GM23248 (cell line): ENCODE data around the gene NAV3. TPM values are rescaled to one million over a fixed set of nuclear protein-coding genes. Genes with fewer than 3 reads are reported as not detected.
"Not testable (repeated sequence)": the region's sequence is repeated elsewhere in the genome, so short reads cannot be mapped to it uniquely, and the experiment has no call there.

Experiments used
- DNase-seq: peaks from one replicate; pipeline ENCODE4 v3.0.0-alpha.2; 2015
- H2AFZ ChIP-seq: fragments of 200-600 bp; sonication (generic); 2 replicates; pipeline ENCODE4 v1.6.1; 2016; ENCODE audit warnings: antibody characterized with exemption
- H3F3A ChIP-seq: fragments of 200-600 bp; sonication (generic); 2 replicates; pipeline ENCODE4 v1.6.1; 2016; ENCODE audit warnings: mild to moderate bottlenecking, antibody characterized with exemption, mixed run types; ENCODE audit not compliant: insufficient read depth
- H3K27ac ChIP-seq: fragments of 200-600 bp; sonication (generic); 2 replicates; pipeline ENCODE4 v1.5.1; 2016; ENCODE audit warnings: mild to moderate bottlenecking
- H3K27me3 ChIP-seq: fragments of 200-600 bp; sonication (generic); replicated peaks from 2 replicates; pipeline ENCODE4 v1.6.1; 2016; ENCODE audit warnings: mild to moderate bottlenecking; ENCODE audit not compliant: insufficient read depth
- H3K36me3 ChIP-seq: fragments of 200-600 bp; sonication (generic); 2 replicates; pipeline ENCODE4 v1.6.1; 2016; ENCODE audit warnings: low read depth, mild to moderate bottlenecking
- H3K4me1 ChIP-seq: fragments of 200-600 bp; sonication (generic); 2 replicates; pipeline ENCODE4 v1.6.1; 2016; ENCODE audit warnings: mild to moderate bottlenecking; ENCODE audit not compliant: insufficient read depth
- H3K4me2 ChIP-seq: fragments of 200-600 bp; sonication (generic); one replicate; pipeline ENCODE4 v1.6.1; 2016; ENCODE audit warnings: mild to moderate bottlenecking; ENCODE audit not compliant: unreplicated experiment
- H3K4me3 ChIP-seq: fragments of 200-600 bp; sonication (generic); 2 replicates; pipeline ENCODE4 v1.5.1; 2016; ENCODE audit warnings: mild to moderate bottlenecking
- H3K79me2 ChIP-seq: fragments of 200-600 bp; sonication (generic); 2 replicates; pipeline ENCODE4 v1.6.1; 2016; ENCODE audit warnings: mild to moderate bottlenecking; ENCODE audit not compliant: insufficient read depth
- H3K9ac ChIP-seq: fragments of 200-600 bp; sonication (generic); 2 replicates; pipeline ENCODE4 v1.6.1; 2016; ENCODE audit warnings: mild to moderate bottlenecking
- H3K9me2 ChIP-seq: fragments of 200-600 bp; sonication (generic); 2 replicates; pipeline ENCODE4 v1.6.1; 2016; ENCODE audit warnings: mixed run types, mild to moderate bottlenecking, moderate library complexity; ENCODE audit not compliant: insufficient read depth
- H3K9me3 ChIP-seq: fragments of 200-600 bp; sonication (generic); one replicate; pipeline ENCODE4 v1.6.1; 2017; ENCODE audit warnings: low read depth
- H4K20me1 ChIP-seq: fragments of 200-600 bp; sonication (generic); 2 replicates; pipeline ENCODE4 v1.6.0; 2016; ENCODE audit not compliant: insufficient read depth
- EZH2 ChIP-seq: fragments of 200-600 bp; sonication (generic); IDR thresholded peaks from 2 replicates; pipeline ENCODE4 v1.6.1; 2018; ENCODE audit warnings: antibody characterized with exemption, mild to moderate bottlenecking; ENCODE audit not compliant: insufficient read depth, poor library complexity, severe bottlenecking
- EZH2phosphoT487 ChIP-seq: fragments of 200-600 bp; sonication (generic); IDR thresholded peaks from 2 replicates; pipeline ENCODE4 v1.6.1; 2018; ENCODE audit warnings: antibody characterized with exemption, moderate library complexity, mild to moderate bottlenecking, low read depth; ENCODE audit not compliant: insufficient read depth
- WGBS, 2 experiments: methylation state at CpG; one replicate each; pipeline ENCODE4 v1.1.6; 2015 to 2017; ENCODE audit warnings: low lambda C conversion rate in 2 of 2, low coverage in 1 of 2; ENCODE audit errors: missing lambda C conversion rate in 2 of 2; 5-methylcytosine and 5-hydroxymethylcytosine counted together
- in situ Hi-C: fragments of 300-500 bp; cut with MboI; formaldehyde crosslinking; loops from 2 replicates; pipeline ENCODE4 v1.15.0; 2020
- polyA plus RNA-seq: library from polyadenylated mRNA; unstranded; fragments of >200 nt; fragmentation: Nextera tagmentation; extraction: Ambion mirVana; gene quantifications from 2 replicates; pipeline ENCODE4 v1.2.1, GENCODE V29; 2016
- total RNA-seq: library from RNA; depleted of rRNA; stranded (reverse); fragments of >200 nt; shearing (Covaris generic); gene quantifications from 2 replicates; pipeline ENCODE4 v1.2.3, GENCODE V29; 2014

Gene NAV3
- total and polyA plus RNA-seq, 2 experiments from 2014 or later: 24.2 to 69.9 TPM

GRCh38 chr12:78248321-78248720 lies 417.6 kb downstream of the NAV3 start:
- DNase-seq: peak; percentile 32
- H4K20me1 ChIP-seq: no peaks in the 10 kb centered on the region
- H2AFZ ChIP-seq: no peak overlapping the region
- H3K4me1 ChIP-seq: no peaks in the 10 kb centered on the region
- 17 to 18% methylated on average over 1 of the region's 1 CpG for WGBS, 2 experiments
- H3K36me3 ChIP-seq: no peaks in the 10 kb centered on the region
- in situ Hi-C loops: no loop called here
- no peaks in the 10 kb centered on the region for H3K27me3 ChIP-seq
- no peaks in the 10 kb centered on the region for H3F3A ChIP-seq
- H3K9me2 ChIP-seq: no peaks in the 10 kb centered on the region
- no peak overlapping the region for H3K9ac ChIP-seq
- H3K79me2 ChIP-seq: no peaks in the 10 kb centered on the region
- H3K27ac ChIP-seq: no peak overlapping the region
- TF ChIP-seq EZH2: no peak
- TF ChIP-seq EZH2phosphoT487: no peak
- H3K4me3 ChIP-seq: no peak overlapping the region
- no peaks in the 10 kb centered on the region for H3K9me3 ChIP-seq
- no peak overlapping the region for H3K4me2 ChIP-seq

DNA sequence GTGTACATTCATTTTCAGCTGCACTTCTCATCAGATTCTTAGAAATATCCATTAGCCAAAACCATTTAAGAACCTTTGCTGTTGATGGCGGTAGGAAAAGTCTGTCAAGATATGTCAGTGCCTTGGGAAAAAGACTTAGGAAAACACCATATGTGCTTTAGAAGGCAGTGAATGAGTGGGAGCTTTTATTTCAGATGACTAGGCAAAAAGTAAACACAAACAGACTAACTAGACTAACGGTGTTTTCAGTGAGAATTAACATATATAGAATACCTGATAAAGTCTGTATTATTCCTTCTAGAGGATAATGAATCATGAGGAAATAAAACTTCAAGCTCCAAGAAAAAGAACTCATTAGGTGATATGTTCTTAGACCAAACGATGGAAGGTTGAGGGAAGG lies 418.9 kb downstream of the NAV3 start:
- Histone ChIP-seq H3K9me3 (no peaks in the 10 kb centered on the region), H3K4me2 (no peak overlapping the region), H3K79me2 (no peaks in the 10 kb centered on the region), H3K4me1 (no peaks in the 10 kb centered on the region), H3K9me2 (no peaks in the 10 kb centered on the region), H3K9ac (no peak overlapping the region), H4K20me1 (no peaks in the 10 kb centered on the region), H3F3A (no peaks in the 10 kb centered on the region), H3K27ac (no peak overlapping the region), H3K36me3 (no peaks in the 10 kb centered on the region), H2AFZ (no peak overlapping the region), H3K27me3 (no peaks in the 10 kb centered on the region), H3K4me3 (no peak overlapping the region)
- TF ChIP-seq EZH2: no peak
- TF ChIP-seq EZH2phosphoT487: no peak
- 86 to 88% methylated on average over 3 of the region's 3 CpGs for WGBS, 2 experiments
- no peak for DNase-seq
- in situ Hi-C loops: no loop called here

- H4K20me1 ChIP-seq, H3F3A ChIP-seq, H2AFZ ChIP-seq, H3K9ac ChIP-seq, H3K9me2 ChIP-seq, H3K36me3 ChIP-seq, in situ Hi-C loops, DNase-seq, H3K9me3 ChIP-seq, H3K27me3 ChIP-seq, H3K27ac ChIP-seq, H3K4me3 ChIP-seq, H3K79me2 ChIP-seq, H3K4me1 ChIP-seq, H3K4me2 ChIP-seq: not testable (repeated sequence)
- 66 to 77% methylated on average over 7 of the region's 7 CpGs for WGBS, 2 experiments
These were observed 427.0 kb downstream of the NAV3 start for GRCh38 chr12:78257662-78258061.

- no peak for TF ChIP-seq EZH2
- H3K4me1 ChIP-seq: no peaks in the 10 kb centered on the region
- DNase-seq: no peak
- no peaks in the 10 kb centered on the region for H3K79me2 ChIP-seq
- no peak overlapping the region for H3K4me3 ChIP-seq
- in situ Hi-C loops: no loop called here
- H3K4me2 ChIP-seq: no peak overlapping the region
- H3K27ac ChIP-seq: no peak overlapping the region
- 97 to 99% methylated on average over 7 of the region's 7 CpGs for WGBS, 2 experiments
- no peaks in the 10 kb centered on the region for H3F3A ChIP-seq
- H3K9me3 ChIP-seq: no peaks in the 10 kb centered on the region
- no peak overlapping the region for H3K9ac ChIP-seq
- no peaks in the 10 kb centered on the region for H3K36me3 ChIP-seq
- no peaks in the 10 kb centered on the region for H3K27me3 ChIP-seq
- H2AFZ ChIP-seq: no peak overlapping the region
- no peaks in the 10 kb centered on the region for H4K20me1 ChIP-seq
- H3K9me2 ChIP-seq: no peaks in the 10 kb centered on the region
These were observed 430.3 kb downstream of the NAV3 start for GRCh38 chr12:78260976-78261375.

- in situ Hi-C loops: no loop called here
- no peak overlapping the region for H3K27ac ChIP-seq
- no peaks in the 10 kb centered on the region for H4K20me1 ChIP-seq
- no peak overlapping the region for H3K4me3 ChIP-seq
- H3F3A ChIP-seq: no peaks in the 10 kb centered on the region
- no peaks in the 10 kb centered on the region for H3K27me3 ChIP-seq
- H2AFZ ChIP-seq: peak overlapping the region; percentile 44; the same call in 1 of the 2 replicates
- H3K9me3 ChIP-seq: no peaks in the 10 kb centered on the region
- H3K9ac ChIP-seq: no peak overlapping the region
- no peak for DNase-seq
- no peaks in the 10 kb centered on the region for H3K4me1 ChIP-seq
- no peak for TF ChIP-seq EZH2phosphoT487
- no peak for TF ChIP-seq EZH2
- no peaks in the 10 kb centered on the region for H3K79me2 ChIP-seq
- no peak overlapping the region for H3K4me2 ChIP-seq
- H3K9me2 ChIP-seq: no peaks in the 10 kb centered on the region
- H3K36me3 ChIP-seq: no peaks in the 10 kb centered on the region
- 81 to 94% methylated on average over 2 of the region's 2 CpGs for WGBS, 2 experiments
These were observed 431.2 kb downstream of the NAV3 start for GRCh38 chr12:78261901-78262300.
